ENCODE measurements around the gene MYO18B.

The MYO18B gene

DNA sequence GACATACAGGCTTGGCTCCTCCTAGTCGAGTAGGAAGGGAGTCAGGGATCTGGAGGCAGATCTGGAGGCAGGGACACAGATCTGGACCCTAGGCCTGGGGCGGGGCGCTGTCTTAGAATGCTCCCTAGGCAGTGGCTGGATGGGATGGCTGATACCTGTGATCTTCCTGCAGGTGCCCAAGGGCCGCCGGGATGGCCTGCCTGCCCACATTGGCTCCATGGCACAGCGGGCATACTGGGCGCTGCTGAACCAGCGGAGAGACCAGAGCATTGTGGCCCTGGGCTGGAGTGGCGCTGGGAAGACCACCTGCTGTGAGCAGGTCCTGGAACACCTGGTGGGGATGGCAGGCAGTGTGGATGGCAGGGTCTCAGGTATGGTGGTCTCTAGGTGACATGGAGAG, 35.4 kb downstream of the MYO18B start:
- no peak for DNase-seq (ENCODE audit: low spot score)

DNA sequence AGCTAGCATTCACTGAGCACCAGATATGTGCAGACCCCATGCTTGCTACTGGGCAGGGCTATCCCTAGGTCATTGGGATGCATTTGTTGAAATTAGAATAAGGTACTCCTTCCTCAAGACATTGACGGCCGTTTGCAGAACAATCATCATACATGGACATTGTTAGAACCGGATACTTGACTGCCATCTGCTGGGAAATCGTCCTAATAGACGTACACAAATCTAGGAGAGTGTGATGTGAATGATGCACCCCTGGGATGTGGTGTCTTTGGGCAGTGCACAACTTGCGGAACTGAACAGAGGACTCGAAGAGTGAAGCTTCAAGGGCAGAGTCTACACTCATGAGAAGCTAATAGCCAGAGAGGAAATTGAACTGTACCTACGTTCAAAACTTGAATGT, 35.9 kb downstream of the MYO18B start:
- peak; percentile 61 for DNase-seq (ENCODE audit: low spot score)

DNA sequence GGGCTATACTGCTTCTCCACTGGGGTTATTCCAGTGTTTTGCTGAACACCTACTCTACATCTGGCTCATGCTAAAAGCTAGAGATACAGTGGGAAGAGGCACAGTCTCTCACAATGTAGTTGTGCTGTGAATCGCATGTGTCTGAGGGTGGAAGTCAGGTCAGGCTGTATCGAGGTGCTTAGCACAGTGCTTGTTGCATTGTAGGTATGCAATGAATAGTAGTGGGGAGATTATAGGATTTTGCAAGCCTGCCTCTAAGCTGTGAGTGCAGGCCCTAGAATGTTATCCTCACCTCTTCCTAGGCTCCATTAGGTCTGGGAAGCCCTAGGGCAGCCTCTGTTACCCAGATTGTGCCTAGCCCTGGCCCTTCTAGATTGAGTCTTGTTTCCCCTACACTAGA, 37.4 kb downstream of the MYO18B start:
- no peak for DNase-seq (ENCODE audit: low spot score)

DNA sequence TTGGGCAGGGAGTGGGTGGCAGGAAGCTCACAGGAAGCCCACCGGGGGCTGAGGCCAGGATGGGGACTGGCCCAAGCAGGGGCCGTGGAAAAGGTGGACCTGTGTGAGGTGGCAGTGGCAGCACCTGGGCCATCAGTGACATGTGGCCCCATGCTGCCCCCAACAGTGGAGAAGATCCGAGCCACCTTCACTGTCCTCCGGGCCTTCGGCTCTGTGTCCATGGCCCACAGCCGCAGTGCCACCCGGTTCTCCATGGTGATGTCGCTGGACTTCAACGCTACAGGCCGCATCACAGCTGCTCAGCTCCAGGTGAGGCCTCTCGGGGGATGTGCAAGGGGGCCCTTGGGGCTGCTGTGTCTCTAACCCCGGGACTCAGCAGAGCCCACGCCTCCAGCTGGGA, 37.9 kb downstream of the MYO18B start:
- no peak for DNase-seq (ENCODE audit: low spot score)

DNA sequence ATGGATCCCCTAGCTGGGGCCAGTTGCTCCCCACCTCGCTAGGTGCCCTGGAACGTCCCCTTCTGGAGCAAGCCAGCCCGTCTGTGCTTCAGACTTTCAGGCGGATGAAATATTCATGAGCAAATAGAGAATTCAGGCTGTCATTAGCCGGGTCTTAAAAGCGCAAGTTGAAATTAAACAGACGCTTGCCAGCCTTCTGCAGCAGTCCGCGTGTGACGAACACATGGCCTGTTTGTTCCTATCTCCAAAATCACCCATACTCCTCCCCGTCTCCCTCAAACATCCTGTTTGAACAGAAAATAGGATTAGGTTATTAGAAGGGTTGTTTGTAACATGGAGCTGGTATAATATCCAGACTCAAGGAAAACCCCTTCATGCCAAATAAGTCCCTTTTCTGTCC, 38.7 kb downstream of the MYO18B start:
- peak; percentile 55 for DNase-seq (ENCODE audit: low spot score)

DNA sequence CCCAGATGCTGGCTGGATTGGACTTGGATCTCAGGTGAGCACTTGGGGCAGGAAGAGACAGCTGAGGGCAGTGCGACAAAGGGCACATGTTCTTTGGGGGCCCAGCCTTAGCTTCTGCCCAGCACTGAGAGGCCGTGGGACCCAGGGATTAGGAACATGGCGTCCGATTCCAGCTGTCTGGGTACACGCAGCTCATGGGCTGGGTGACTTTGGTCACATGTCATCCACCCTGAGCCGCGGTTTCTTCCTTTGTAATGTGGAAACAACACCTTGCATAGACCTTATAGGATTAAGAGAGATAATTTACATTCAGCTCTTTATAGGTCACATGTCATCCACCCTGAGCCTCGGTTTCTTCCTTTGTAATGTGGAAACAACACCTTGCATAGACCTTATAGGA, 39.8 kb downstream of the MYO18B start:
- no peak for DNase-seq (ENCODE audit: low spot score)

DNA sequence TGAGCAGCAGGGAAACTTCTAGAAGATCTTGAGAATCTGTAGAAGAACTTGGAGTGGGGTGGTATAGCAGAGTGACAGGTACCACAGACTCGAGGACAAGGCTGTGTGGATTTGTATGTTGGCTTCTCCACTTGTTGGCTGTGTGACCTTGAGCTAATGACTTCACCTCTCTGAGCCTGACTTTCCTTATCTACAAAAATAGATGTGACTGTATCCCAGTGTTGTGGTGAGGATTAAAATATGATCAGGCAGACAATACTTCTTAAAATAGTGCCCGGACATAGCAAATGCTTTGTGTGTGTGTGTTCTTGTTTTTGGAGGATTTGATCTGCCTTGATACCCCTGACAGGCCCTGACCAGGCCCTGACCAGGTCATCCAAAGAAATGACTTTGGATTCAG, 40.8 kb downstream of the MYO18B start:
- no peak for DNase-seq (ENCODE audit: low spot score)

DNA sequence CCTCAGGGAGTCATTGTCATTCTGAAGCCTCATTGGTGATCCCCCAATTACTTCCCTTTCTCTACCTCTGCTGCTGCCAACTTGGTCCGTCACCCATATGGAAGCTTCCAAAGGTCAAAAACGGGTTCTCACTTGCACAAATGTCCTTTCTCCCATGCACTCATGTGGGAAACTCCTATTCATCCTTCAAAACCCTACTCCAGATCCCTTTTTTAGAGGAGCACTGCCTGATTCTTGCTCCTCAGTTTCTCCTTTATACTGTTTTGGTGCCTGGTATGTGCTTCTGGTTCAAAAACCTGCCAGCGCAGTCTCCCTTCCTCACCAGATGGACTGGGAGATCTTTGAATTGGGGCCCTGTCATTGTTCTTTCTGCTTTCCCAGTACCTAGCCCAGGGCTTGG, 41.9 kb downstream of the MYO18B start:
- no peak for DNase-seq (ENCODE audit: low spot score)

- DNase-seq (ENCODE audit: low spot score), result no peak
Measured at GRCh38 chr22:25786165-25786564, 44.2 kb downstream of the MYO18B start.

DNA sequence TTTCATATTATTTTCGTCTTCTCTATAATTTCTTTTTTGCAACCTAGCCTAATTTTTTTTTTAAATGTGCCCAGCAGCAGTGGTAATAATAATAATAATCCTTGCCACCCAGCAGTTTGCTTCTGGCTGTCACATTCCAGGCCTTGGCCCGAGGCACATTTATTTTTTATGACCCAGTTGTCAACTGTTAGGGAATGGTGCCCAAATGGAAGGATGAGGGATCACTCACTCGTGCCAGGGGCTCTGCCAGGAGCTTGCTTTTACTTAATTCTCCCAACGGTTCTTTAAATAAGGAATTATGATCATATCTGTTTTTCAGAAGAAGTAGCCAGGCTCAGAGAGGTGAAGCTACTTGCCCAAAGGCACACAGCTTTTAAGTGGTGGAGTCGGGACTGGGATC, 49.6 kb downstream of the MYO18B start:
- no peak for DNase-seq (ENCODE audit: low spot score)

GRCh38 chr22:25795478-25795877, 53.5 kb downstream of the MYO18B start:
- no peak for DNase-seq (ENCODE audit: low spot score)

DNA sequence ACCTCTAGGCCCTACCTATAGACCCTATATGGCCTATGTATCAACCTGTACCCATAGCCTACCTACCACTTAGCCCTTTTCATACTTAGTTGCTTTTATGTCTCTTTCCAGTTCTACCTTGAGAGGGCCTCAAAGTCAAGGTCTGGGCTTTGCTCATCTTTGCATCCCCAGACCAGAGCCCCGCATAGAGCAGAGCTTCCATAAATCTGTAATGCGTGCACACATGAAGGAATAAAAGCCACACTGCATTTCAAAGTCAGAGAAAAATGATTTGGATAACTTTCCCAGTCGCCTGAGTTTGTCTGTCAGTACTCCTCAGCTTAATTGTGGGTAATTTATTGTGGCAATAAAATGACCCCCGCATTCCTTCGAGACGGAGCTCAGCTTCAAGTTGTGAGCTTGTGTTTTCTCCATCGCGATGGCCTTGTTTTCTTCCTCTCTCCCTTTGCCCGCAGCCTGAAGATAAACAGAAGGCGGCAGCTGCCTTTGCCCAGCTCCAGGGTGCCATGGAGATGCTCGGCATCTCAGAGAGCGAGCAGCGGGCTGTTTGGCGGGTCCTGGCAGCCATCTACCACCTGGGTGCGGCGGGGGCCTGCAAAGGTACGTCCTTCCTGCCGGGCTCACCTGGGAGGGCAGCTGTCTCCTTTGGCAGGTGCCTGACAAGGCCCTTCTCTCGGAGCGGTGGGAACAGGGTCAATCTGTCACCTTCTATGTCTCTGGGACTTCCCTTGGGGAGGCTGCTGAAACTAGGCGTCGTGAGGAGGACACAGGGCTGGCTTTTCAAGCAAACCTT, 55.7 kb downstream of the MYO18B start:
- no peak for DNase-seq (ENCODE audit: low spot score)

DNA sequence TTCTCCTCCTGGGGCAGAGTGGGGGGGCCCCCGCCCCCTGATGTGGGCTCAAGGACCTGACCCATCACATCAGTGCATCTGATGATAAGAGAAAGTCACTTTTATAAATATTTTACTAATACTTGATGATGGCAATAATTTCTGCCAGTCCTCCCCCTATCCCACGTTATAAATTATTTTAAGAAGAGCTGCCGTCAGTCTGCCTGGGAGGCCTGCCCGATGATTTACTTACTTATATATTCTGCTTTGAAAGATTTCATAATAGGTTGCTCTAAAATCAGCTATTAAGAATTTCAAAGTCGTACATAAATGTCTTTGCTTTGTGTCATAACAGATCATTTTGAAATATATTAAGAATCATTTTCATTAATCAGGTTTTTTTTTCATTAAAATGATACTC, 58.8 kb downstream of the MYO18B start:
- no peak for DNase-seq (ENCODE audit: low spot score)

GRCh38 chr22:25802018-25802417, 60.0 kb downstream of the MYO18B start:
- DNase-seq (ENCODE audit: low spot score), result no peak

- no peak for DNase-seq (ENCODE audit: low spot score)
Measured at GRCh38 chr22:25804676-25805075, 62.7 kb downstream of the MYO18B start.

DNA sequence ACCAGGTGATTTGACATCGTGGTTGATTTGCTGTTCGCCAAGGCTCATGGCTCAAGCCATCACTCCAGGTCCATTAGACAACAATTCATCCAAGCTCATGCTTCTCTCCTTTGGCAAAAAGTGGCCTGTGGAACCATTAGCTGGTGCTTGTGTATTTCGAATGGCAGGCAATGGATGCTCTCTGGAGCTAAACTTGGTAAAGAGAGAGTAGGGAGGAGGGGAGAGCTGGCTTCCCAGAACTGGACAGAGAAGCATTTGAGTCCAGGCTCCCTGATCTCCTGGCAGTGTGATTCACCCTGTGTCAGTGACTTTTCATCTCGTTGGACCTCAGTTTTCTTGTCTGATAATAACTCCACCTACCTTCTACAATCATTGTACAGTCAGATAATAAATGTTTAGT, 64.6 kb downstream of the MYO18B start:
- no peak for DNase-seq (ENCODE audit: low spot score)

GRCh38 chr22:25814685-25815084, 72.7 kb downstream of the MYO18B start:
- no peak for DNase-seq (ENCODE audit: low spot score)

GRCh38 chr22:25815561-25815960, 73.6 kb downstream of the MYO18B start:
- DNase-seq (ENCODE audit: low spot score), result no peak

GRCh38 chr22:25816522-25817059, 74.6 kb downstream of the MYO18B start:
- no peak for DNase-seq (ENCODE audit: low spot score)

DNA sequence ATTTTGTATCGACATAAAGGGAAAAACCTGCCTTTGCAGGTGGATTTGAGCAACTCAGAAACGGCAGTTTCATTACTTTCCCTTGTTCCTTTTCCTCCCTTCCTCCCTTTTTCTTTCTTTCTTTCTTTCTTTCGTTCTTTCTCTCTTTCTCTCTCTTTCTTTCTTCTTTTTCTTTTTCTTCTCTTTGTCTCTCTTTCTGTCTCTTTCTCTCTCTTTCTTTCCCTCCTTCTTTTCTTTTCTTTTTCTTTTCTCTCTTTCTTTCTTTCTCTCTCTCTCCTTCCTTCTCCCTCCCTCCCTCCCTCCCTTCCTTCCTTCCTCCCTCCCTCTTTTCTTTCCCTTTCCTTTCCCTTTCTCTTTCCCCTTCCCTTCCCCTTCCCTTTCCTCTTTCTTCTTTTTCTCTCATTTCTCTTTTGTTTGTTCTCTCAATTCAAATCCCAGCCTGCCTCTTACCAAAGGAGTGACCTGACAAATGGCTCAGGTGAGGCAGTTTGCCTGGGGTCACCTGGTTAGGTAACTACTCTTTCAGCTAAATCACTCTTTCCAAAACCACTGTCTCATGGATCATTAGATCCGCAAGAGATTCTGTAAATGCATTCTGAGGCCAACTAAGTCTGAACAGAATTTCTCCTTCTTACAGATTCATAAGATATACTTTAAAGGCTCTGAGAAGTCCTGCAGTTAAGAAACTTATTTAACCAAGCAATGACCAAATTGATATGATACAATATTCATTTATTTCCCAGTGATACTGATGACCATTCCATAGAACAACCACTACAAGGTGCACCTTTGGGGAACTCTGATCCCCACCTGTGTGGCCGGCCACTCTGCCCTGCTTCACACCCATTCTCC, 75.3 kb downstream of the MYO18B start:
- no peak for DNase-seq (ENCODE audit: low spot score)

DNA sequence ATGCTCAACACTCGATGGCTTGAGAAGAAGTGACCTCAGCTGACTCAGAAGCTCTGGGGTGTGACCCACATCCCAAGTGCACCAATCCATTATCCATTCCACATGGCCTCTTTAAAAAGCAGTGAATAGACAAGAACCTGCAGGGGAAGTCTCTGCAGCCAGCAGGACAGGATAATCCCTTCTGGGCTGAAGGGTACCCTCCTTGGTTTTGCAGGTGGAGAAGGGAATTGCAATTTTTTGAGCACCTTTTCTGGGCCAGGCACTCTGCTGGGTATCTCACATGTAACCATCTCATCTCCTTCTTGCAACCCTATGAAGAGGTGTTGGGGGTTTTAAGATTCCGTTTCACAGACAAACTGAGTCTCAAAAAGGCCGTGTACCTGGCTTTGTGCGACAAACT, 76.6 kb downstream of the MYO18B start:
- DNase-seq (ENCODE audit: low spot score), result no peak

DNA sequence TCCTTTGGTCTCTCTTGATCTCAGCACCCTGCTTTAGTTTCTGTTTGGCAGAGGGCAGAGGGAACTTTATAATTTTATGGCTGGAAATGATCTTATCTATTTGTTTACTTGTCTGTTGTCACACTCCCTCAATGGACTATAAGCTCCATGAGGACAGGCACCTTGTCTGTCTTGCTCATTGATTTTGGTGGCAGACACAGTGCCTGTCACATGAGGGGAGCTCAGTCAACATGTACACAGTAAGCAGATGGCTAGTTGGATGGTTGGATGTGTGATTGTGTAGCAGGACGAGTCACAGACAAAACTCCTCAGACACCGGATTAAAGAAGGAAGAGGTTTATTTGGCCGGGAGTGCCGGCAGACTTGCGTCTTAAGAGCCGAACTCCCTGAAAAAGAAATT, 80.4 kb downstream of the MYO18B start:
- no peak for DNase-seq (ENCODE audit: low spot score)

GRCh38 chr22:25823276-25823675, 81.3 kb downstream of the MYO18B start:
- no peak for DNase-seq (ENCODE audit: low spot score)
